Measurements from ENCODE around the gene RNF6. TPM values are rescaled to one million over a fixed set of nuclear protein-coding genes. Genes with fewer than 3 reads are reported as not detected.

Gene RNF6
- total RNA-seq, 1 experiment from 2014 or later: 41.8 TPM

GRCh38 chr13:26213982-26214381, 8.1 kb downstream of the RNF6 start:
- Histone ChIP-seq H3K4me3 (no peak overlapping the region), H3K4me1 (replicated peaks) (no peaks in the 10 kb centered on the region), H3K27ac (no peak overlapping the region), H3K9me3 (replicated peaks) (no peaks in the 10 kb centered on the region), H3K27me3 (replicated peaks) (no peaks in the 10 kb centered on the region), H3K36me3 (peaks cover 79% of the 10 kb centered on the region)
- no peak for DNase-seq (ENCODE audit: low read depth in 1 of 2, low spot score in 2 of 2)

GRCh38 chr13:26213345-26213744, 8.8 kb downstream of the RNF6 start:
- H3K36me3 ChIP-seq: peaks cover 76% of the 10 kb centered on the region
- no peak overlapping the region for H3K27ac ChIP-seq
- no peaks in the 10 kb centered on the region for H3K4me1 ChIP-seq (replicated peaks)
- H3K27me3 ChIP-seq (replicated peaks): no peaks in the 10 kb centered on the region
- no peak for DNase-seq (ENCODE audit: low read depth in 1 of 2, low spot score in 2 of 2)
- no peak overlapping the region for H3K4me3 ChIP-seq
- no peaks in the 10 kb centered on the region for H3K9me3 ChIP-seq (replicated peaks)

GRCh38 chr13:26208287-26208686, 13.8 kb downstream of the RNF6 start:
- no peak overlapping the region for H3K4me3 ChIP-seq
- no peak for DNase-seq (ENCODE audit: low read depth in 1 of 2, low spot score in 2 of 2)
- no peaks in the 10 kb centered on the region for H3K27me3 ChIP-seq (replicated peaks)
- H3K9me3 ChIP-seq (replicated peaks): no peaks in the 10 kb centered on the region
- H3K4me1 ChIP-seq (replicated peaks): no peaks in the 10 kb centered on the region
- peaks cover 31% of the 10 kb centered on the region for H3K36me3 ChIP-seq
- H3K27ac ChIP-seq: no peak overlapping the region

- Histone ChIP-seq H3K9me3 (replicated peaks) (no peaks in the 10 kb centered on the region), H3K4me1 (replicated peaks) (no peaks in the 10 kb centered on the region), H3K36me3 (no peaks in the 10 kb centered on the region), H3K4me3 (no peak overlapping the region), H3K27ac (no peak overlapping the region), H3K27me3 (replicated peaks) (no peaks in the 10 kb centered on the region)
- no peak for DNase-seq (ENCODE audit: low read depth in 1 of 2, low spot score in 2 of 2)
These were observed 19.6 kb downstream of the RNF6 start for GRCh38 chr13:26202365-26202972.

- Histone ChIP-seq H3K27me3 (replicated peaks) (no peaks in the 10 kb centered on the region), H3K27ac (no peak overlapping the region), H3K4me1 (replicated peaks) (no peaks in the 10 kb centered on the region), H3K36me3 (no peaks in the 10 kb centered on the region), H3K4me3 (no peak overlapping the region), H3K9me3 (replicated peaks) (no peaks in the 10 kb centered on the region)
- no peak for DNase-seq (ENCODE audit: low read depth in 1 of 2, low spot score in 2 of 2)
These were observed 21.3 kb downstream of the RNF6 start for GRCh38 chr13:26200811-26201210.

GRCh38 chr13:26198116-26198515, 24.0 kb downstream of the RNF6 start:
- Histone ChIP-seq H3K9me3 (replicated peaks) (no peaks in the 10 kb centered on the region), H3K4me3 (no peak overlapping the region), H3K36me3 (no peaks in the 10 kb centered on the region), H3K27me3 (replicated peaks) (no peaks in the 10 kb centered on the region), H3K27ac (no peak overlapping the region), H3K4me1 (replicated peaks) (no peaks in the 10 kb centered on the region)
- no peak for DNase-seq (ENCODE audit: low read depth in 1 of 2, low spot score in 2 of 2)

GRCh38 chr13:26197298-26197697, 24.8 kb downstream of the RNF6 start:
- no peak for DNase-seq (ENCODE audit: low read depth in 1 of 2, low spot score in 2 of 2)
- Histone ChIP-seq H3K4me3 (no peak overlapping the region), H3K27me3 (replicated peaks) (no peaks in the 10 kb centered on the region), H3K27ac (no peak overlapping the region), H3K36me3 (no peaks in the 10 kb centered on the region), H3K9me3 (replicated peaks) (no peaks in the 10 kb centered on the region), H3K4me1 (replicated peaks) (no peaks in the 10 kb centered on the region)

- peak overlapping the region; percentile 56 for H3K4me3 ChIP-seq
- H3K9me3 ChIP-seq (replicated peaks): no peaks in the 10 kb centered on the region
- H3K36me3 ChIP-seq: no peaks in the 10 kb centered on the region
- no peak overlapping the region for H3K27ac ChIP-seq
- H3K4me1 ChIP-seq (replicated peaks): peaks cover 6% of the 10 kb centered on the region
- no peaks in the 10 kb centered on the region for H3K27me3 ChIP-seq (replicated peaks)
- no peak for DNase-seq (ENCODE audit: low read depth in 1 of 2, low spot score in 2 of 2)
These were observed 35.1 kb downstream of the RNF6 start for GRCh38 chr13:26186995-26187394.

GRCh38 chr13:26186118-26186870, 35.8 kb downstream of the RNF6 start:
- Histone ChIP-seq H3K4me3 (peak overlapping the region; percentile 56), H3K4me1 (replicated peaks) (peaks cover 6% of the 10 kb centered on the region), H3K36me3 (no peaks in the 10 kb centered on the region), H3K9me3 (replicated peaks) (no peaks in the 10 kb centered on the region), H3K27ac (no peak overlapping the region), H3K27me3 (replicated peaks) (no peaks in the 10 kb centered on the region)
- peak; percentile 77 to 78 for DNase-seq (ENCODE audit: low read depth in 1 of 2, low spot score in 2 of 2)

GRCh38 chr13:26185720-26186117, 36.4 kb downstream of the RNF6 start:
- no peaks in the 10 kb centered on the region for H3K9me3 ChIP-seq (replicated peaks)
- H3K4me3 ChIP-seq: peak overlapping the region; percentile 56
- no peaks in the 10 kb centered on the region for H3K36me3 ChIP-seq
- no peaks in the 10 kb centered on the region for H3K27me3 ChIP-seq (replicated peaks)
- H3K27ac ChIP-seq: no peak overlapping the region
- peaks cover 6% of the 10 kb centered on the region for H3K4me1 ChIP-seq (replicated peaks)
- DNase-seq (ENCODE audit: low read depth in 1 of 2, low spot score in 2 of 2): no peak

- H3K27ac ChIP-seq: no peak overlapping the region
- DNase-seq (ENCODE audit: low read depth in 1 of 2, low spot score in 2 of 2): peak in 1 of 2 experiments; percentile 25
- peaks cover 6% of the 10 kb centered on the region for H3K4me1 ChIP-seq (replicated peaks)
- H3K9me3 ChIP-seq (replicated peaks): no peaks in the 10 kb centered on the region
- no peaks in the 10 kb centered on the region for H3K27me3 ChIP-seq (replicated peaks)
- H3K4me3 ChIP-seq: no peak overlapping the region
- no peaks in the 10 kb centered on the region for H3K36me3 ChIP-seq
These were observed 37.3 kb downstream of the RNF6 start for GRCh38 chr13:26184791-26185250.

- no peaks in the 10 kb centered on the region for H3K27me3 ChIP-seq (replicated peaks)
- DNase-seq (ENCODE audit: low read depth in 1 of 2, low spot score in 2 of 2): no peak
These were observed 38.7 kb downstream of the RNF6 start for GRCh38 chr13:26183416-26183815.

GRCh38 chr13:26179344-26179743, 42.8 kb downstream of the RNF6 start:
- Histone ChIP-seq H3K27ac (no peak overlapping the region), H3K27me3 (replicated peaks) (no peaks in the 10 kb centered on the region), H3K36me3 (no peaks in the 10 kb centered on the region), H3K4me3 (no peak overlapping the region), H3K9me3 (replicated peaks) (no peaks in the 10 kb centered on the region), H3K4me1 (replicated peaks) (no peaks in the 10 kb centered on the region)
- no peak for DNase-seq (ENCODE audit: low read depth in 1 of 2, low spot score in 2 of 2)

More at GRCh38 chr13:26183416-26183815, 38.7 kb downstream of the RNF6 start:
- Histone ChIP-seq H3K27ac (no peak overlapping the region), H3K4me3 (no peak overlapping the region), H3K36me3 (no peaks in the 10 kb centered on the region), H3K9me3 (replicated peaks) (no peaks in the 10 kb centered on the region), H3K4me1 (replicated peaks) (peaks cover 6% of the 10 kb centered on the region)

GRCh38 chr13:26168835-26169234, 53.3 kb downstream of the RNF6 start:
- H3K36me3 ChIP-seq: no peaks in the 10 kb centered on the region
- no peaks in the 10 kb centered on the region for H3K9me3 ChIP-seq (replicated peaks)
- H3K27ac ChIP-seq: no peak overlapping the region
- no peaks in the 10 kb centered on the region for H3K4me1 ChIP-seq (replicated peaks)
- no peak for DNase-seq (ENCODE audit: low read depth in 1 of 2, low spot score in 2 of 2)
- H3K4me3 ChIP-seq: no peak overlapping the region
- H3K27me3 ChIP-seq (replicated peaks): no peaks in the 10 kb centered on the region

All from SJSA1 (cell line).